GM23338 (cell line): Measurements from ENCODE around the gene S100A3. TPM values are rescaled to one million over a fixed set of nuclear protein-coding genes. Genes with fewer than 3 reads are reported as not detected.

Source experiments
- ATAC-seq: fragments of 200-7000 bp; cut with Tn5 transposase; 3 replicates; pipeline ENCODE4 v1.9.1; 2020
- DNase-seq: peaks from one replicate; pipeline ENCODE4 v3.0.0-alpha.2; 2015; ENCODE audit warnings: low spot score
- H2AFZ ChIP-seq: fragments of 200-600 bp; sonication (generic); 2 replicates; pipeline ENCODE4 v1.8.0; 2016; ENCODE audit warnings: antibody characterized with exemption, mild to moderate bottlenecking, moderate library complexity
- H3F3A ChIP-seq: fragments of 200-600 bp; sonication (generic); replicated peaks from 2 replicates; pipeline ENCODE4 v1.8.0; 2017; ENCODE audit warnings: antibody characterized with exemption, mixed run types, low read depth
- H3K27ac ChIP-seq: fragments of 200-600 bp; sonication (generic); 2 replicates; pipeline ENCODE4 v1.6.1; 2016; ENCODE audit warnings: low read depth
- H3K27me3 ChIP-seq: fragments of 200-600 bp; sonication (generic); 2 replicates; pipeline ENCODE4 v1.8.0; 2016; ENCODE audit warnings: mild to moderate bottlenecking, mixed run types, moderate library complexity; ENCODE audit not compliant: insufficient read depth
- H3K36me3 ChIP-seq: fragments of 200-600 bp; sonication (generic); 2 replicates; pipeline ENCODE4 v1.8.0; 2016; ENCODE audit warnings: mild to moderate bottlenecking; ENCODE audit not compliant: insufficient read depth
- H3K4me1 ChIP-seq: fragments of 200-600 bp; sonication (generic); 2 replicates; pipeline ENCODE4 v1.8.0; 2016; ENCODE audit warnings: mild to moderate bottlenecking, moderate library complexity; ENCODE audit not compliant: insufficient read depth
- H3K4me2 ChIP-seq: fragments of 200-600 bp; sonication (generic); 2 replicates; pipeline ENCODE4 v1.7.1; 2017; ENCODE audit warnings: mixed run types
- H3K4me3 ChIP-seq: fragments of 200-600 bp; sonication (generic); 2 replicates; pipeline ENCODE4 v1.6.1; 2016; ENCODE audit warnings: mixed run types
- H3K79me2 ChIP-seq: fragments of 200-600 bp; sonication (generic); replicated peaks from 2 replicates; pipeline ENCODE4 v1.8.0; 2017; ENCODE audit warnings: mild to moderate bottlenecking; ENCODE audit not compliant: insufficient read depth
- H3K9me2 ChIP-seq: fragments of 200-600 bp; sonication (generic); 2 replicates; pipeline ENCODE4 v1.8.0; 2017; ENCODE audit not compliant: insufficient read depth
- H4K20me1 ChIP-seq: fragments of 200-600 bp; sonication (generic); replicated peaks from 2 replicates; pipeline ENCODE4 v1.8.0; 2017; ENCODE audit warnings: mild to moderate bottlenecking; ENCODE audit not compliant: insufficient read depth
- H3K27ac Mint-ChIP-seq: 2 replicates; pipeline ENCODE4 v1.8.0; 2020; ENCODE audit warnings: inconsistent platforms, mild to moderate bottlenecking, moderate library complexity, mixed read lengths
- H3K27me3 Mint-ChIP-seq: 3 replicates; pipeline ENCODE4 v1.8.0; 2022; ENCODE audit warnings: low read depth, mild to moderate bottlenecking, moderate library complexity, mixed read lengths, inconsistent platforms; ENCODE audit not compliant: insufficient read depth, poor library complexity
- H3K36me3 Mint-ChIP-seq: 3 replicates; pipeline ENCODE4 v1.8.0; 2021; ENCODE audit warnings: low read depth, mild to moderate bottlenecking, inconsistent platforms, moderate library complexity, mixed read lengths
- H3K4me1 Mint-ChIP-seq: 3 replicates; pipeline ENCODE4 v1.8.0; 2020; ENCODE audit warnings: mild to moderate bottlenecking, inconsistent platforms, mixed read lengths
- H3K4me3 Mint-ChIP-seq: 3 replicates; pipeline ENCODE4 v1.8.0; 2021; ENCODE audit warnings: moderate library complexity, mild to moderate bottlenecking, inconsistent platforms, mixed read lengths
- H3K9me3 Mint-ChIP-seq: 3 replicates; pipeline ENCODE4 v1.8.0; 2020; ENCODE audit warnings: moderate library complexity, mild to moderate bottlenecking, inconsistent platforms, mixed read lengths
- CREB1 ChIP-seq: fragments of 250-450 bp; sonication (Bioruptor Pico); IDR thresholded peaks from 2 replicates; pipeline ENCODE4 v1.5.0; 2020; ENCODE audit warnings: low read depth, mild to moderate bottlenecking, moderate library complexity
- CTCF ChIP-seq, 2 experiments: fragments of 200-600 bp in 1 of 2; sonication (generic) in 1 of 2; conservative IDR thresholded peaks; 2 replicates each; pipeline versions ENCODE4 v1.5.1 to v1.6.1; 2016 to 2017; ENCODE audit warnings: antibody characterized with exemption in 2 of 2, low read depth in 2 of 2, mild to moderate bottlenecking in 2 of 2, moderate library complexity in 1 of 2
- EZH2 ChIP-seq: fragments of 200-600 bp; sonication (generic); IDR thresholded peaks from one replicate; pipeline ENCODE4 v1.8.0; 2017; ENCODE audit warnings: antibody characterized with exemption, mild to moderate bottlenecking, low read depth; ENCODE audit not compliant: unreplicated experiment
- EZH2phosphoT487 ChIP-seq: fragments of 200-600 bp; sonication (generic); IDR thresholded peaks from one replicate; pipeline ENCODE4 v1.8.1; 2018; ENCODE audit warnings: antibody characterized with exemption; ENCODE audit not compliant: unreplicated experiment
- JUNB ChIP-seq: IDR thresholded peaks from one replicate; pipeline ENCODE4 v1.6.1; 2016; ENCODE audit warnings: antibody characterized with exemption; ENCODE audit not compliant: unreplicated experiment
- NANOG ChIP-seq: IDR thresholded peaks from 2 replicates; pipeline ENCODE4 v1.6.1; 2016; ENCODE audit warnings: antibody characterized with exemption, borderline replicate concordance
- POLR2AphosphoS5 ChIP-seq: IDR thresholded peaks from 2 replicates; pipeline ENCODE4 v1.6.1; 2016; ENCODE audit warnings: antibody characterized with exemption, low read depth
- STAT1 ChIP-seq: IDR thresholded peaks from one replicate; pipeline ENCODE4 v1.6.1; 2016; ENCODE audit warnings: antibody characterized with exemption; ENCODE audit not compliant: unreplicated experiment
- ZNF114 ChIP-seq: fragments of 250-450 bp; sonication (Bioruptor Pico); IDR thresholded peaks from 2 replicates; pipeline ENCODE4 v1.5.0; 2020; ENCODE audit warnings: mild to moderate bottlenecking, moderate library complexity
- ZNF331 ChIP-seq: fragments of 250-450 bp; sonication (Bioruptor Pico); IDR thresholded peaks from 2 replicates; pipeline ENCODE4 v1.5.0; 2020; ENCODE audit warnings: low read depth, mild to moderate bottlenecking, moderate library complexity
- ZNF462 ChIP-seq: fragments of 250-450 bp; sonication (Bioruptor Pico); IDR thresholded peaks from 2 replicates; pipeline ENCODE4 v1.5.0; 2020; ENCODE audit warnings: mild to moderate bottlenecking, moderate library complexity
- polyA plus RNA-seq: library from polyadenylated mRNA; unstranded; fragments of >200 nt; fragmentation: Nextera tagmentation; extraction: Ambion mirVana; gene quantifications from 2 replicates; pipeline ENCODE4 v1.2.1, GENCODE V29; 2016
- total RNA-seq: library from RNA; depleted of rRNA; stranded (reverse); fragments of >200 nt; shearing (Covaris generic); gene quantifications from 2 replicates; pipeline ENCODE4 v1.2.3, GENCODE V29; 2014
- TF ChIP-seq, protein P1 (sequence below): IDR thresholded peaks from 2 replicates; pipeline ENCODE4 v1.6.1; 2016; ENCODE audit warnings: antibody characterized with exemption
- TF ChIP-seq, protein P2 (sequence below): IDR thresholded peaks from one replicate; pipeline ENCODE4 v1.6.1; 2018; ENCODE audit warnings: antibody characterized with exemption; ENCODE audit not compliant: unreplicated experiment

Gene S100A3
- total and polyA plus RNA-seq, 2 experiments from 2014 or later, result not detected

- ATAC-seq, result peak; percentile 3; the same call in 1 of the 3 replicates
- H3F3A ChIP-seq, result no peaks in the 10 kb centered on the region
- H3K4me2 ChIP-seq, result peak overlapping the region; percentile 72
- H3K79me2 ChIP-seq, result no peaks in the 10 kb centered on the region
- Mint-ChIP-seq H3K36me3 (no peaks in the 10 kb centered on the region), H3K4me3 (peak overlapping the region; percentile 41; the same call in 2 of the 3 replicates), H3K4me1 (peaks cover 49% of the 10 kb centered on the region), H3K27me3 (peaks cover 19% of the 10 kb centered on the region), H3K27ac (no peak overlapping the region; the same call in 1 of the 2 replicates), H3K9me3 (no peaks in the 10 kb centered on the region; the same call in 2 of the 3 replicates)
- no peaks in the 10 kb centered on the region for H3K36me3 ChIP-seq
- H2AFZ ChIP-seq, result no peak overlapping the region
- no peak for DNase-seq
- peaks cover 6% of the 10 kb centered on the region; the same call in 1 of the 2 replicates for H3K9me2 ChIP-seq
- peaks cover 18% of the 10 kb centered on the region for H3K4me1 ChIP-seq
- H4K20me1 ChIP-seq, result no peaks in the 10 kb centered on the region
- H3K27me3 ChIP-seq, result no peaks in the 10 kb centered on the region
- TF ChIP-seq CTCF (conservative IDR thresholded peaks at IDR 0.05; ENCODE audit: low read depth in 2 of 2) (no peak), EZH2 (no peak), ZNF331 (no peak), CREB1 (CRISPR knock-in tag) (no peak), NANOG (no peak), EZH2phosphoT487 (no peak), JUNB (no peak), STAT1 (no peak), ZNF114 (CRISPR knock-in tag) (no peak), POLR2AphosphoS5 (no peak), ZNF462 (CRISPR knock-in tag) (no peak)
- TF ChIP-seq, protein P1, sequence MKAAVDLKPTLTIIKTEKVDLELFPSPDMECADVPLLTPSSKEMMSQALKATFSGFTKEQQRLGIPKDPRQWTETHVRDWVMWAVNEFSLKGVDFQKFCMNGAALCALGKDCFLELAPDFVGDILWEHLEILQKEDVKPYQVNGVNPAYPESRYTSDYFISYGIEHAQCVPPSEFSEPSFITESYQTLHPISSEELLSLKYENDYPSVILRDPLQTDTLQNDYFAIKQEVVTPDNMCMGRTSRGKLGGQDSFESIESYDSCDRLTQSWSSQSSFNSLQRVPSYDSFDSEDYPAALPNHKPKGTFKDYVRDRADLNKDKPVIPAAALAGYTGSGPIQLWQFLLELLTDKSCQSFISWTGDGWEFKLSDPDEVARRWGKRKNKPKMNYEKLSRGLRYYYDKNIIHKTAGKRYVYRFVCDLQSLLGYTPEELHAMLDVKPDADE, result no peak
- TF ChIP-seq, protein P2, sequence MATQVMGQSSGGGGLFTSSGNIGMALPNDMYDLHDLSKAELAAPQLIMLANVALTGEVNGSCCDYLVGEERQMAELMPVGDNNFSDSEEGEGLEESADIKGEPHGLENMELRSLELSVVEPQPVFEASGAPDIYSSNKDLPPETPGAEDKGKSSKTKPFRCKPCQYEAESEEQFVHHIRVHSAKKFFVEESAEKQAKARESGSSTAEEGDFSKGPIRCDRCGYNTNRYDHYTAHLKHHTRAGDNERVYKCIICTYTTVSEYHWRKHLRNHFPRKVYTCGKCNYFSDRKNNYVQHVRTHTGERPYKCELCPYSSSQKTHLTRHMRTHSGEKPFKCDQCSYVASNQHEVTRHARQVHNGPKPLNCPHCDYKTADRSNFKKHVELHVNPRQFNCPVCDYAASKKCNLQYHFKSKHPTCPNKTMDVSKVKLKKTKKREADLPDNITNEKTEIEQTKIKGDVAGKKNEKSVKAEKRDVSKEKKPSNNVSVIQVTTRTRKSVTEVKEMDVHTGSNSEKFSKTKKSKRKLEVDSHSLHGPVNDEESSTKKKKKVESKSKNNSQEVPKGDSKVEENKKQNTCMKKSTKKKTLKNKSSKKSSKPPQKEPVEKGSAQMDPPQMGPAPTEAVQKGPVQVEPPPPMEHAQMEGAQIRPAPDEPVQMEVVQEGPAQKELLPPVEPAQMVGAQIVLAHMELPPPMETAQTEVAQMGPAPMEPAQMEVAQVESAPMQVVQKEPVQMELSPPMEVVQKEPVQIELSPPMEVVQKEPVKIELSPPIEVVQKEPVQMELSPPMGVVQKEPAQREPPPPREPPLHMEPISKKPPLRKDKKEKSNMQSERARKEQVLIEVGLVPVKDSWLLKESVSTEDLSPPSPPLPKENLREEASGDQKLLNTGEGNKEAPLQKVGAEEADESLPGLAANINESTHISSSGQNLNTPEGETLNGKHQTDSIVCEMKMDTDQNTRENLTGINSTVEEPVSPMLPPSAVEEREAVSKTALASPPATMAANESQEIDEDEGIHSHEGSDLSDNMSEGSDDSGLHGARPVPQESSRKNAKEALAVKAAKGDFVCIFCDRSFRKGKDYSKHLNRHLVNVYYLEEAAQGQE, result no peak
- H3K4me3 ChIP-seq, result peak overlapping the region; percentile 27; the same call in 1 of the 2 replicates
- H3K27ac ChIP-seq, result no peak overlapping the region
These were observed 4.5 kb downstream of the S100A3 start for GRCh38 chr1:153544453-153545066.
